Embryonic facial prominence (tissue), 1 donor: ENCODE measurements around the gene VOPP1.
"Not testable (repeated sequence)": the region's sequence is repeated elsewhere in the genome, so short reads cannot be mapped to it uniquely, and the experiment has no call there.

Experiments used
- DNase-seq: peaks from one replicate; pipeline ENCODE4 v3.0.0-alpha.2; 2016; ENCODE audit errors: extremely low spot score

VOPP1 gene

DNA sequence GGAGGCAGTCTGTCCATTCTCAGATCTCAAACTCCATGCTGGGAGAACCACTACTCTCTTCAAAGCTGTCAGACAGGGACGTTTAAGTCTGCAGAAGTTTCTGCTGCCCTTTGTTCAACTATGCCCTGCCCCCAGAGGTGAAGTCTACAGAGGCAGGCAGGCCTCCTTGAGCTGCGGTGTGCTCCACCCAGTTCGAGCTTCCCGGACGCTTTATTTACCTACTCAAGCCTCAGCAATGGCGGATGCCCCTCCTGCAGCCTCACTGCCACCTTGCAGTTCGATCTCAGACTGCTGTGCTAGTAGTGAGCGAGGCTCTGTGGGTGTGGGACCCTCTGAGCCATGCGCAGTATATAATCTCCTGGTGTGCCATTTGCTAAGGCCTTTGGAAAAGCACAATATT is 10.4 kb upstream of the VOPP1 start:
- not testable (repeated sequence) for DNase-seq

GRCh38 chr7:55576753-55577152 is 4.5 kb upstream of the VOPP1 start:
- no peak for DNase-seq

GRCh38 chr7:55575733-55576132 is 3.4 kb upstream of the VOPP1 start:
- no peak for DNase-seq

DNA sequence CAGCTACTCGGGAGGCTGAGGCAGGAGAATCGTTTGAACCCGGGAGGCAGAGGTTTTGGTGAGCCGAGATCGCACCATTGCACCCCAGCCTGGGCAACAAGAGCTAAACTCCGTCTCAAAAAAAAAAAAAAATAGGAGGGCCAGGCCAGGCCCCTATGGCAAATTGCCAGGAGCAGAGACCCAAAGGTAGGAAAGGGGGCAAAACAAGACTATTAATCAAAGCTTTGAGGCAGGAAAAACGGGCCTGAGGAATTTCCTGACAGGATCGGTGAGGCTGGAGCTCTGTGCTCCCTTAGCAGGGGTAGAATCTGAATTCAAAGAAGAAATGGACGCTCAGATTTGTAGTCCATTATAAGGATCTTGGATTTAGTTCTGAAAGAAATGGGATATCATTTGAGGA is 2.8 kb upstream of the VOPP1 start:
- DNase-seq, result no peak

- no peak for DNase-seq
Measured at GRCh38 chr7:55574051-55574717, 1.9 kb upstream of the VOPP1 start.

- DNase-seq, result no peak
Measured at GRCh38 chr7:55573234-55573900, 1.1 kb upstream of the VOPP1 start.

DNA sequence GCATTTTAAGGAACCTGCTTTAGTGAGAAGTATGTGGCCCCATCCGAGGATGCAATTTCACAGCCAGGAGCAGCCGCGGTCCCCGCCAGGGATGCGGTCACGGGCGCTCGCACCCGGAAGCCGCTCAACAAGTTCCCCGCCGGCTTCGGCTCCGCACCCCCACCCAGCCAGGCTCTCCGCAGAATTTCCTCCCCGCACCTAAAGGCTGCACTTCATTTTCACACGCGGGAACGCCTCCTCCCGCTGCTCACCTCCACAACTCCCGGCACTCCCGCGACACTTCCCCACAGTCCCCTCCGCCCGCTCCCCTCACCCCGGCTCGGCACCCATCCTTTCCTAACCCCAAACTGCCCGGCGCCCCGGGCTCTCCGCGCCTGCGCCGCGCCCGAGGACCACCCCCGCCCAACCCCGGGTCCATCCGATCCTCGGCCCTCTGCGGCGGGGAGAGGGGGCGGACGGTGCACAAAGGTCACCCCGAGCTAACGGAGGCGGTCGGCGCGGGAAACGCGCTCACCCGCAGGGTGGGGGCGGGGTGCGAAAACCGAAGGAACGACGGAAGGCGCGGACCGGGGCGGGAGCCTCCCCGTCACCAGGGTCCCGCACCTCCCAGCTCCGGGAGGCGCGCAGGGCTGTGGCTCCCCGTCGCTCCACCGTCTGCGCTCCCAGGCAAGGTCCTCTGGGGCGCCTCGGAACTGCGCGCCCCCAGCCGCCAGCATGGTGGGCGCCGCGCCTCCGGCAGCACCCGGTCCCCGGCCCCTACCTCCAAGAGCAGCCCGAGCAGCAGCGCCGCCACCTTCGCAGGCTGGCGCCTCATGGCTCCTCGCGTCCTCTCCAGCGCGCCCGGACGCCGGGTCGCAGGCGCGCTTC is 558 bp downstream of the VOPP1 start:
- no peak for DNase-seq

DNA sequence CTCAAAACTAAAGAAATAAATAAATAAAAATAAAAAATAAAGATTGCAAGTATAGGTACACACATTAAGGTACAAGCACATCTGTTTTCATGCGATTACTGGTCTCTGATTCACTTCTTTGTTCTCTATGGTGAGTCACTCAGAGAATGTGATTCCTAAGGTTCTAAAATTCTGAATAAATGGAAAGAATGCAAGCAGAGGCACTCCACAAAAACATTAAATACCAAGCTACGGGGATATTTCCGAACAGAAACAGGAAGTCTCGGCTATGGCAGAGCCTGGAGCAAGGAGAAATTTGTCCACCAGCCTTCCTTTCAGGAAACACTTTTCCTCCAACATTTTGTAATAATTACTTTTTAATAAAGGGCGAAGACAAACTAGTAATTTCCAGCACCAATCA is 1.4 kb downstream of the VOPP1 start:
- no peak for DNase-seq

GRCh38 chr7:55570218-55570873 is 2.0 kb downstream of the VOPP1 start:
- no peak for DNase-seq

DNA sequence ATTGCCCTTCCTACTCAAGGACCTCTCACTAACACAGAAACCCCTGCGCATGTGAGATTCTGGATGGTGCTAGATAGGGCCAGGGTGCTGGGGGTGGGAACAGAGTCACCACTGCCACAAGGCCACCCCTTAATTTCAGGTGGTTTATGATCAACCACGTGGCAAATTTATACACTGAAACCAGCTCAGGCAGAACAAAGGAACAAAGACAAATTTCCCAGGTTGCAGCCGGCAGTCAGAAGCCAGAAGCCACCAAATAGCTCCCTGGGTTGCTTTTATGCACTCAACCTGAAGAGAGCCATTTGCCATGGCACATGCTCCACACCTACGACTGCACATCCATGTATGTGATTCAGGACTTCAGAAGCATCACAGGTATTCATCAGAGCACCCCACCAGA is 2.5 kb downstream of the VOPP1 start:
- DNase-seq, result no peak

DNA sequence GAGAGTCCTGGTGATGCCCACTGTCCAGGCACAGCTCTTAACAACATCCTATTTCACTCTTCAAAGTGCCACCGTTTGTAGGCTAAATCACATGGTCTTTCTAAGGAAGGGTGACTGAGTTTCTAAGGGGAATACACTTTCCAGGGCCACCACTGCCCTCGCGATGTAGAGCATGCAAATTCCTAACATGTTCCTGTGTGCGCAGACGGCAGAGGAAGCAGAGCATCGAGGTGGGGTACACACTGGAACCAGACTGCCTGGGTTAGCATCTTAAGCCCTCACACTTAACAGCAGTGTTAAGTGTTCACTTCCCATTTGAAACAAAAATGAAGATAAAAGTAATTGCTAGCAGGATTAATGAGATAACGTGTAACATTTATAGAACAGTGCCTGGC is 3.0 kb downstream of the VOPP1 start:
- DNase-seq, result no peak

DNA sequence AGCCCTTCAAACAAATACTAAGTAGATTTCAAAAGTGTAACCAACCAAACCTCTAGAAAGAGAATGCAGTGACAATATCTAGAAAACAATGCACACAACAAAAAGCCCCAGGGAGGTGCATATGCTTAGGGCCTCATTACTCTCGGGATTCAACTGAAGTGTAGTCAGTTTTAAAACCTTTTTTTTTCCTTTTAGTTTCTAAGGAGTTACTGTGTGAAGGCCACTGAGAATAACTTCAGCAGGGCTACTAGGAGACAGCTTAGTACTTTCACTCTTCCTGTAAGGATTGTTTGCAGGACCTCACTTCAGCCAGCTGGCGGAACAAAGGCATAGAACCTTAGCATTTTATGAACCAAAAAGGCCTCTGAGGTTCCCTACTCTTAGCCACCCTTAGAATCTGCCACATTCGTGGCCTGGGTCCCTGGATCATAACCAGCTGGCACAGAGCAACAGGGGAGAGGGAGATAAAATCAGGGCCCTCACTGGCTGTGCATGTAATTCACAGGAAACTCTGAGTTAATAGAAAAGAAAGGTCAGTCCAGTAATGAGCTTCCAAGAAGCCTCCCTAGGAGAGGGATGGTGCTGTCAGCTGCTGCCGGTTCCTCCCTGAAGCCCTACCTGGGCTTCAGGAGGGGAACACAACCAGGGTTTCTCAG is 3.6 kb downstream of the VOPP1 start:
- no peak for DNase-seq

- DNase-seq, result no peak
Measured at GRCh38 chr7:55567571-55567970, 4.7 kb downstream of the VOPP1 start.

GRCh38 chr7:55565681-55566080 is 6.6 kb downstream of the VOPP1 start:
- DNase-seq, result no peak

DNA sequence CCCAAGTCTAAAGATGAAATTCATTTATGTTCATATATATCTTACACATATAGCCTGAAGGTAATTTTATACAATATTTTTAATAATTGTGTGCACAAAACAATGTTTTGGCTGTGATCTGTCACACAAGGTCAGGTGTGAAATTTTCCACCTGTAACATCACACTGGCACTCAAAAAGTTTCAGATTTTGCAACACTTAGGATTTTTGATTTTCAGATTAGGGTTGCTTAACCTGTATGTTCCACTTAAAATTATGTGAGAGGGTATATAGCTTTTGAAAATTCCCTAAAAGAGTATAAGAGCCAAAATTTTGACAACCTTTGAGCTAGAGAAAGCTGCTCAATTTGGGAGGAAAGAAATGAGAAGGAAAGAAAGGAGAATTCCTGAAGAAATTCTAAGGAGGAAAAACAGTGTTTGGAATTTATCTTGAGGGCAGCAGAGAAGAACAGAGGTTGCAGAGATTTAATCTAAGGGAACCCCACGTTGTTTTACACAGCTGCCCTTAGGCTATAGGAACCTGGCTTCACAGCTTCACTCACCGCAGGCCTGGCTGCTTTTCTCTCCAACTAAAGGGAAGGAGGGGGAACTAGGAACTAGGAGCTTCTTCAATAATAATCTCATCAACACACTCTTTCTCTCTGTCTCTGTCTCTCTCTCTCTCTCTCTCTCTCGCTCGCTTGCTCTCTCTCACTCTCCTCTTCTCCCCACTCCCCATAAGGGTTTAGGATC is 8.5 kb downstream of the VOPP1 start:
- DNase-seq, result no peak

- DNase-seq, result no peak
Measured at GRCh38 chr7:55561690-55562089, 10.6 kb downstream of the VOPP1 start.

DNA sequence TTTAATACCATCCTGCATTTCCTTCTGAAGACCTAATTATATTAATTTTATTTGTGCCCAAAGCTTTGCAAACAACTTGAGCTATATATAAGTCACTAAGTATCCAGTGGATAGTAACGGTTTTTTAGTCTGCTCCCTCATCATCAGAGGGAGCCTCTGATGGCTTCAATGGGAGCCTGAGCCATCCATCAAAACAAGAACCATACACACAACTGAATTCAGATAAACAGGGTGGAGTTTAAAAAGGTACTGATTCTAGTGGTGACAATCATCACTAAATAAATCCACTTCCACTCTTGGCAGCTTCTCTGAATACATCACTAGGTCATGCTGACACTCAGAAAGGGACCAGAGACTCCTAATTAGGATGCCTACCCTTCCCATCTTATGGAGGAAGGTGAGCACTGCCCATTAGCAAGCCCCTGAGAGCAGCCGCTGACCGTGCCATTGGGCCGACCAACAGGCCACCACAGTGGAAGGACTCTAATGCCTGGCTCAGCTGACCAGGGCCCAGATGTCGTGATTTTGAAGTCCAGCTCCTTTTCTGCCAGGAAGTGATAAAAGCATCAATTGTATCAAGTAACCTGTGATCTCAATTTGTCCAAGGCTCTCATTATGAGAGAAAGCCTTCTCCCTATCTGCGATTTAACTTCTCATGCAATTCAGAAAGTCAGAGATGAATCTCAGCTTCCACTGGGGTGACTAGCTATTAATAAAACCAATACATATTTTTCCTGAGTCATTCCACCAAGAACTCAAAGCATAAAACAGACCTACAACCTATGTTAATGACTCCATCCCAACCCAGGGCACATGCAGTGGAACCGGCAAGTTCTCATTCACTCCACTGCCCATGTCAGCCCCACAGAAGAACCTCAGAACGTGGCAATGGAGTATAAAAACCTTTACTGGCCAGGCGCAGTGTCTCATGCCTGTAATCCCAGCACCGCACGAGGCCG is 13.1 kb downstream of the VOPP1 start:
- DNase-seq, result no peak

GRCh38 chr7:55557666-55558188 is 14.6 kb downstream of the VOPP1 start:
- no peak for DNase-seq

DNA sequence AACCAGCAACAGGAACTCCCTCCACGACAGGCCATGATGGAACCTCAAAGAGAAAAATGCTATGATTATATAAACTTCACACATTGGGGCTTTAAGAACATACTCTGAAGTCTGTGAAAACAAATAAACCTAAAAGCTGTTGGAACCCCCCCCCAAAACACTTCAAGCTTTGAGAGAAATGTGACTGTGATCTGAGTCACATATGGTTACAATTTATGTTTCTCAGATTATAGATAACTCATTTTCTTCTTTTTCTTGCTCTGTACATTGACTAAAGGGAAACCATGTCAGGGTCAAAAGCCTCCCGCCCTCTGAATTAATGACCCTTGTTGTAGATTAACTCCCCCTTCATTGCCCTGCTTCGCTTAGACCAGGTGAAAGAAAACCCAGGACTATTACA is 15.8 kb downstream of the VOPP1 start:
- no peak for DNase-seq

- no peak for DNase-seq
Measured at GRCh38 chr7:55556031-55556430, 16.3 kb downstream of the VOPP1 start.
